Stimulated activated CD4-positive, alpha-beta T cell treated with anti-CD3 and anti-CD28 coated beads, Interleukin-12 subunit alpha, Interleukin-12 subunit beta, amount 100 ng/mL, for 48 hours (primary cell): ENCODE data around the gene PRPF40A.

Source experiments
- DNase-seq, 3 donors: peaks; one replicate each; pipeline ENCODE4 v3.0.0-alpha.2; 2020; ENCODE audit warnings: low read depth in 2 of 3, low spot score in 1 of 3

The PRPF40A gene

DNA sequence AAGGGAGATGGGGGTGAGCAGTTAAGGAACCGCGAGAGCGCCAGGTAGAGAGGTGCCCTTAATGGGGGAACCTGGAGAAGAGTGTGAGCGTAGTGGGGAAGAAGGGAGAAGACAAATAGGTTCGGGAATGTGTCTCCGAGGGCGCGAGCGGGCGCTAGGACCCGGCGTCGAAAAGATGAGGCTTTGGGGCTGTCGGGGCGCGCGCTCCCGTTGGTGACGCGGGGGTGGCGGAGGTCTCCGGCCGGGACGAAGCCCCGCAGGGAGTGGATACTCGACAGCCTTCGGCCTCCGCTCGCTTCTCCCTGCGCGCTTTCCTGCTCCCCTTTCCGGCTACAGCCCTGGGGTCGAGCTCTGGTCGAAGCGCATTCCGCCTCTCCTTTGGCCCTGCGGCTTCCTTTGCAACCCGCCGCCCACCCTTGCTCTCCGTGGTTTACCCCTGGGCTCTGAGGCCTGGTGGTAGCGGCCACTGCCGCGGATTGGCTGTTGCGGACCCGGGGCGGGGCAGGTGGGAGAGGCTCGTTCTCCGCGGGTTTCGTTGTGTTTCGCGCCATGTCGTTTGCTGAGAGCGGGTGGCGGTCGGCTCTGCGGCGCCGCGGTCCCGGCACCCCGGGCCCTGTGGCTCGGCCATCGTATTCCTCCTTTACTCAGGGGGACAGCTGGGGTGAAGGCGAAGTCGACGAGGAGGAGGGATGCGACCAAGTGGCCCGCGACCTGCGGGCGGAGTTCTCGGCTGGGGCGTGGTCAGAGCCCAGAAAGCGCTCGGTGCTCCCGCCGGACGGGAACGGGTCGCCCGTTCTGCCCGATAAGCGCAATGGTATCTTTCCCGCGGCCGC, 1.0 kb upstream of the PRPF40A start, which contains the start of gene ARL6IP6:
TSS of gene ARL6IP6 (plus strand) at position 545 of the 833 bp plus-strand sequence. CDS start at position 550, 5 bp downstream.
- DNase-seq, result peak; percentile 85 to 91 (median 86)

DNA sequence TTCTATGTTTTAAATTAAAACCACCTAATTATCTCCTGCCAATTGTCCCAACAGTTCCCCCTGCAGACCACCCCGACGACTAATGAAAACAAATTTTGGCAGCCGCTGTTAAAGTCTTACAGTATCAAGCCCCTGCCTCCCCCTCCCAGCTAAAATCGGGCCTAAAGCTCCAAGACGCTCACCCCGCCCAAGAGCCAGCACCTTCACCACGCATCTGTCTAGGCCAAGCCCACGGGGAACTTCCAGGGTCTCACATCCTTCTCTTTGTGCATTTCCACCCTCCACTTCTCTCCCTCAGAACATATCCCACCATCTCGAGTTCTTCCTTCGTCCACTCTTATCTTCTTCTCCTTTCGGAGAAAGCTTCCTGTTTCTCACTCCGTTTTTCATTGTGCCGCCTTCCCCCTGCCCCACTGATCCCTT, 445 bp downstream of the PRPF40A start:
- peak in 2 of 3 donors; percentile 9 to 10 for DNase-seq

GRCh38 chr2:152715854-152716428, 1.3 kb downstream of the PRPF40A start:
- no peak for DNase-seq

- DNase-seq, result no peak
Measured at GRCh38 chr2:152715112-152715511, 2.1 kb downstream of the PRPF40A start.

GRCh38 chr2:152710713-152711112, 6.5 kb downstream of the PRPF40A start:
- no peak for DNase-seq

GRCh38 chr2:152708742-152709141, 8.5 kb downstream of the PRPF40A start:
- no peak for DNase-seq

DNA sequence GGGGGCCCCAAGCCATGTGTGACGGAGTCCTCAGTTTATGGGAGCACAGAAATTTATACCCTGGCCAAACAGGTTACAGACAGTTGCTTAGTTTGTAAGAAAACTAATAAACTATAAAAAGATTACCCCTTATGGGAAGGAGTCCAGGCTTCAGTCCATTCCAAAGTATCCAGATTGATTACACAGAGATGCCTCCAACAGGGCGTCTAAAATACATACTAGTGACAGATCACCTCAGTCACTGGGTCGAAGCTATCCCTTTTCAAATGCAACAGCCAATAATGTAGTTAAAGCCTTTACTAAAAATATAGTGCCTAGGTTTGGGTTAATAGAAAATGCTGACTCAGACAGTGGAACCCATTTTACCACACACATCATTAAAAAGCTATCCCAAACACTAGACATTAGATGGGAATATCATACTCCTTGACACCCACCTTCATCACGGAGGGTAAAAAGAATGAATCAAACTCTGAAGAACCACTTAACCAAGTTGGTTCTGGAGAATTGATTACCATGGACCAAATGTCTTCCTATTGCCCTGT, 10.7 kb downstream of the PRPF40A start:
- no peak for DNase-seq

DNA sequence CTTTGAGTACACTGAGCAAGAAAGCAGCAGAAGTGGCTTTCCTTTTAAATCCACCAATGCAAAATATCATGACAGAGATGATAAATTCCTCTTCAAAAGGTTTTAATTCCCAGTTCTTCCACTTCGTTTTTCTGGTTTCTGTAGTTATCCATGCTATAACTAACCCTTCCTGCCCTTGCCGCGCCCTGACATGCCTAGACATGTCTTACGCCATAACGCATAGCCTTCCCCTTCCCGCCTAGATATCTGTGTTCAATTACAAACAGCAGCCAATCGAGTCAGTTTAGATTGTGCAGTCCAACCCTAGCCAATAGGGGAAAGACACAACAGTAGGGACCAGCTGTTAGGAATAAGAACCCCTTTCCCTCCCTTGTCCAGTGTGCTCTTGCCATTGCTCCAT, 16.1 kb downstream of the PRPF40A start:
- DNase-seq, result no peak

DNA sequence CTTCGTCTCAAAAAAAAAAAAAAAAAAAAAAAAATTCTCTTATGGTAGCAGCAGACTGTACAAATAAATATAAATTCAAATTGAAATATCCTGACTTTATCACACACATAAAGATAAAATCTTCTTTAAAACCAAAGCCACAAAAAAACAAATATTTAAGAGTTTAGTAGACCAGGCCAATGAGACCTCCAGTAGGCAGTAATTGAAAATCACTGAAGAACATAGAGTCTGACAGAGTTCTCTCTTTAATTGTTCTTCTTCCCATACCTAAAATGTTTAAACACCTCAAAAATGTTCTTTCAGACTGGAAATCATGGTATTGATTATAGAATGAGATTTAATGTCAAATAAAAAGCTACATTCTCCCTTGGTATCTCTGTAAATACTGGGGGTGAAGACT, 20.8 kb downstream of the PRPF40A start:
- DNase-seq, result no peak

DNA sequence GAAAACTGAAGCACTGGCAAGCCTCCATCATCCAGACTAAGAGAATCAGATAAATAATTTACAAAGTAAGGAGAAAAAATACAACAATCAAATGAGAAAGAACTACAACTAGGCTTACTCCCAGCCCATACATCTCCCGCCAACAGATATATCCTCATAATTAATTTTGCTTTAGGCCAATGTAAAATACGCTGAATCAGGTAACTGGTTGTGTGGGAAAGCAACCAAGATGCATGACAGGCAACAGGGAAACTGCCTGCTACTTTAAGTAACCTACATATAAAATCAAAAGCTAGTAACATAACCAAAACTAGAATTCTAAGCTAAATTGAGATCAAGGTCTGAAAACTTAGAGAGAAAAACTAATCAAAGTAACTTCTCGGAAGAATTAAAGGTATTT, 21.5 kb downstream of the PRPF40A start:
- no peak for DNase-seq

DNA sequence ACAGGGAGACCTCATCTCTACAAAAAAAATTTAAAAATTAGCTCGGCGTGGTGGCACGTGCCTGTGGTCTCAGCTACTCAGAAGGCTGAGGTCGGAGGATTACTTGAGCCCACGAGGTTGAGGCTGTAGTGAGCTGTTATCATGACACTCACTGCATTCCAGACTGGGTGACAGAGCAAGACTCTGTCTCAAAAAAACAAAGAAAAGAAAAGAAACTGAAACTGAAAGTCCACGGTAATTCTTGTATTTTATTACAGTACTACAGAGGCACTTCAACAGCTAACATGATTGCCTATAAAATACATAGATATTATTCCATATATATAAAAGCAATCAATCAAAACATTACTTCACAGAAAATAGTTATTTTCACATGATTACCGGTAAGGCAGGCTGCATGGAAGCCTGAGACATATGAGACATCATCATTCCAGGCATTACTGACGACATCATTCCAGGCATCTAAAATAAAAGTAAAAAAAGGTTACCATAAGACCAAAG, 23.1 kb downstream of the PRPF40A start:
- peak in 2 of 3 donors; percentile 11 to 16 for DNase-seq

GRCh38 chr2:152693033-152693432, 24.2 kb downstream of the PRPF40A start:
- DNase-seq, result no peak

- no peak for DNase-seq
Measured at GRCh38 chr2:152686321-152686720, 30.9 kb downstream of the PRPF40A start.

DNA sequence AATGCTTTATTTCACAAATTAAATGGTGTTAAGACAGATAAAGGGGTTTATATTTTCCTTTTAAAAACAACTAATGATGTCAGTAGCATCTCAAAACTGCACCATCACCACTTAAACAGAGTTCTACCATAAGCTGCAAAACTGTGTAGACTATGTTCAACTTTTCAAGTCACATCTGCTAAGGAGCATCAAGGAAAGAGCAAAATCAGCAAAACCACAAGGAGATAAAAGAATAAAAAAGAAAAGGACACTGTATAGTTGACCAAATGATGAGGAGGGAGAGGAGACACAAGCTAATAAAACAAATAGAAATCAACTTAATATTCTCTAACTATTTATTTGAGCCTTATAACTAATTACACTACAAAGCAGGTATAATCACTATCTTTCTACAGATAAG, 33.9 kb downstream of the PRPF40A start:
- no peak for DNase-seq

DNA sequence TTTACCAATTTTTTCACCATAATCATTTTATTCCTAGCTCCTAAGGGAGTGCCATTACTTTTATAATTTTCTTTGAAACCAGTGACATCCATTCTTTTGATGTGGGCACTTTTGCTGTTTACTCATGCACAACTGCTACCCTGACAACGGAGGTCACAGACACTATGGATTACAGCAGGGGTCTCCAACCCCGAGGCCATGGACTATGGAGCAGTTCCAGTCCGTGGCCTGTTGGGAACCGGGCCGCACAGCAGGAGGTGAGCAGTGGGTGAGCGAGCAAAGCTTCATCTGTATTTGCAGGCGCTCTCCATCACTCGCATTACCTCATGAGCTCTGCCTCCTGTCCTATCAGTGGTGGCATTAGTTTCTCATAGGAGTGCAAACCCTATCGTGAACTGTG, 34.6 kb downstream of the PRPF40A start:
- no peak for DNase-seq

DNA sequence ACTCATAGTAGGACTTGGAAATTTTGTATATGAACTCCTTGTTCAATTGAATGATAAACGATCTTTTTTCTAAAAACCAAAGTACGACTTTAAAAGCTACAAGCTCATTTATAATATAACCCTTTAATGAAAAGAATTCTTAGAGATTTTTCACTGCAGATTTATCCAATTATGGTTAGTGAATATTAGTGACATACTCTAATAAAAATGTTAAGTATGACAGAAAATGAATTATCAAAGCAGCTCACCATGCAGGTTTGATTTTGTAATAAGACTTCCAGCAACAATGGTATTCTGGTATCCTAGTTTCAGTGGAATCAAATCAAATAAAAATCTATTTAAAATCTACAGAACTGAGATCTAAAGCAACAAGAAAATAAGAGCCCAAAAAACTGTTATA, 38.5 kb downstream of the PRPF40A start:
- no peak for DNase-seq

DNA sequence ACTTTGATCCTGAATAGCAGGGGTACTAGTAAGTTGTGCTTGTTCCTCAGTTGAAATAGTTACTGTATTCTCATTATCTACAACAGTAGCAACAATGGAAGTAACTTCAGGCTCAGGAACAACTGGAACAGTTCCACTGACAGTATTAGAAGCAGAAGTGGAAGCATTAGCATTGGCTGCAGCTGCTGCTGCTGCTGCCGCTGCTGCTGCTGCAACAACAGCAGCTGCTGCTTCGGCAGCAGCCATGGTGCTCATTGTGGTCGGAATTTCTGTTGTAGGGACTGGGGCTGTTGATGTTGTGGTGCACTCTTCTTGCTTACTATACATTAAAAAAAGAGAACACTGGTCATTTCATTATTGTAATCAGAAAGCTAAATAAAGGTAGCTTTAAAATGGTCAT, 40.8 kb downstream of the PRPF40A start:
- DNase-seq, result no peak

DNA sequence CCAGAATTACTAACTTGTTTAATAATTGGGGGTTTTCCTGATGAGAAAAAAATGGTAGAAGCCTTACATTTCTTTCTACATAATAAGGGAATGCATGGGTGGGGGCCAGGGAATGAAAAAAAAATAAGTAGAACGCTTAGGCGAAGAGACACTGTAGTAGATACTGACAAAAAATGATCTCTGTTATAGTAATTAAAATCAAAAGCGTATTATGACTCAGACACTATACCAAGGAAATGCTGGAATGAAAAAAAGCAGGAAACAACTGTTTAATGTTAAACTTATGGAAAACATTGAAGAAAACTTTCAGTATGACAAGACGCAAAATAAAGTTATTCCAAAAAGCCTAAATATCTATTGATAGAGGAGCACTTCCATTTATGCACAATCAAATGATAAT, 42.9 kb downstream of the PRPF40A start:
- no peak for DNase-seq

- DNase-seq, result no peak
Measured at GRCh38 chr2:152664725-152665124, 52.5 kb downstream of the PRPF40A start.

GRCh38 chr2:152661076-152661475, 56.2 kb downstream of the PRPF40A start:
- DNase-seq, result no peak

GRCh38 chr2:152658221-152658620, 59.0 kb downstream of the PRPF40A start:
- DNase-seq, result no peak

DNA sequence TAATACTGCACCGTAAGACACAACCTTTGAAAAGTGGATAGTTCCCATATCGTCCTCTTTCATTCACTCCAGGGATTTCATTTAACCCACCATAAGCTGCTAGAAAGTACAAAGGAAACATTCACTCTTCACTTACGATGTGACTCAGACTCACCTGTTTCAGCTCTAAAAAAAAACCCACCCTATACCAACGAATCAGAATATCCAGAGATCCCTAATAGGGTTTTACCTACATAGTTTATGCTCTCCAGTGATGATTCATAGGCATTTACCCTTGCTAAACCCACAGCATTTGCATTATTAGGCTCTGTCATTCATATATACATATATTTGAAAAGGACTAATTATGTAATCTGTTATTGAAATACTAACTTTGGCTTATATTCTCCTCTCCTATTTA, 60.2 kb downstream of the PRPF40A start:
- no peak for DNase-seq
